CD4-positive, alpha-beta T cell (primary cell): Measurements from ENCODE around the gene N4BP2. TPM values are rescaled to one million over a fixed set of nuclear protein-coding genes. Genes with fewer than 3 reads are reported as not detected.

ENCODE experiments used
- ATAC-seq: fragments of 200-7000 bp; cut with Tn5 transposase; one replicate; pipeline ENCODE4 v1.10.0; 2022; ENCODE audit warnings: mild to moderate bottlenecking; ENCODE audit not compliant: poor library complexity
- CTCF ChIA-PET: fragments of 350-600 bp; sonication (Branson Sonifier 250); formaldehyde crosslinking; loops from one replicate; lab custom pipeline; 2021; ENCODE audit warnings: antibody characterized with exemption, inconsistent platforms; lab: Charles Lee
- POLR2A ChIA-PET: fragments of 350-600 bp; sonication (Branson Sonifier 250); formaldehyde crosslinking; loops from one replicate; lab custom pipeline; 2021; ENCODE audit warnings: antibody characterized with exemption, inconsistent platforms; lab: Charles Lee
- DNase-seq, 14 experiments: peaks; one replicate each; pipeline ENCODE4 v3.0.0-alpha.2; 2013 to 2020; ENCODE audit warnings: mixed read lengths in 2 of 14
- H3K27ac ChIP-seq, 2 donors: one replicate each; pipeline versions ENCODE4 v1.5.1 to v1.7.0; 2013; ENCODE audit warnings: low read length in 2 of 2, low read depth in 1 of 2, mild to moderate bottlenecking in 1 of 2
- H3K27me3 ChIP-seq, 2 experiments: 1 replicate in 1 of 2; 2 replicates in 1 of 2; pipeline versions ENCODE4 v1.6.1 to v1.7.0; 2013; ENCODE audit warnings: low read length in 2 of 2, control low read depth in 1 of 2, mild to moderate bottlenecking in 1 of 2, moderate library complexity in 1 of 2; ENCODE audit not compliant: insufficient read depth in 2 of 2, control insufficient read depth in 1 of 2
- H3K36me3 ChIP-seq: one replicate; pipeline ENCODE4 v1.6.1; 2013; ENCODE audit warnings: low read length, control low read depth; ENCODE audit not compliant: insufficient read depth
- H3K4me1 ChIP-seq: one replicate; pipeline ENCODE4 v1.6.1; 2013; ENCODE audit warnings: low read length, control low read depth; ENCODE audit not compliant: insufficient read depth
- H3K4me3 ChIP-seq: one replicate; pipeline ENCODE4 v1.5.1; 2013; ENCODE audit warnings: mild to moderate bottlenecking, low read length, moderate library complexity
- H3K9me3 ChIP-seq, 2 experiments: 1 replicate in 1 of 2; 2 replicates in 1 of 2; pipeline versions ENCODE4 v1.6.1 to v1.7.0; 2013; ENCODE audit warnings: low read length in 2 of 2, mild to moderate bottlenecking in 2 of 2, control low read depth in 1 of 2, moderate library complexity in 1 of 2; ENCODE audit not compliant: control insufficient read depth in 1 of 2, insufficient read depth in 1 of 2
- H3K27ac Mint-ChIP-seq: one replicate; pipeline ENCODE4 v1.8.0; 2020; ENCODE audit warnings: mixed read lengths
- H3K27me3 Mint-ChIP-seq: one replicate; pipeline ENCODE4 v1.8.0; 2021; ENCODE audit warnings: mixed read lengths
- H3K36me3 Mint-ChIP-seq: one replicate; pipeline ENCODE4 v1.8.0; 2021; ENCODE audit warnings: low read depth, mixed read lengths
- H3K4me1 Mint-ChIP-seq: one replicate; pipeline ENCODE4 v1.8.0; 2021; ENCODE audit warnings: low read depth, mixed read lengths
- H3K4me3 Mint-ChIP-seq: one replicate; pipeline ENCODE4 v1.8.0; 2020; ENCODE audit warnings: mild to moderate bottlenecking, mixed read lengths
- H3K9me3 Mint-ChIP-seq: one replicate; pipeline ENCODE4 v1.8.0; 2020; ENCODE audit warnings: mixed read lengths
- intact Hi-C, 2 experiments: fragments of 100-400 bp; cut with DNase I in 1 of 2; cut with micrococcal nuclease in 1 of 2; formaldehyde crosslinking; loops; one replicate each; pipeline versions ENCODE4 v1.15.1 to v1.9.0; 2023 to 2025; cut with DNase I, micrococcal nuclease
- total RNA-seq, 174 experiments: library from RNA in 2 of 174; stranded (reverse) in 2 of 174; gene quantifications; one replicate each; pipeline ENCODE4 v1.2.3 and lab custom pipeline; 2021 to 2026
- TF ChIP-seq, protein P1 (sequence below): fragments of 200-600 bp; IDR thresholded peaks from one replicate; pipeline ENCODE4 v1.8.0; 2022; ENCODE audit warnings: antibody characterized with exemption, mild to moderate bottlenecking

N4BP2 gene
- total RNA-seq, 2 experiments from 2014 or later = 21.7 to 25.2 TPM

DNA sequence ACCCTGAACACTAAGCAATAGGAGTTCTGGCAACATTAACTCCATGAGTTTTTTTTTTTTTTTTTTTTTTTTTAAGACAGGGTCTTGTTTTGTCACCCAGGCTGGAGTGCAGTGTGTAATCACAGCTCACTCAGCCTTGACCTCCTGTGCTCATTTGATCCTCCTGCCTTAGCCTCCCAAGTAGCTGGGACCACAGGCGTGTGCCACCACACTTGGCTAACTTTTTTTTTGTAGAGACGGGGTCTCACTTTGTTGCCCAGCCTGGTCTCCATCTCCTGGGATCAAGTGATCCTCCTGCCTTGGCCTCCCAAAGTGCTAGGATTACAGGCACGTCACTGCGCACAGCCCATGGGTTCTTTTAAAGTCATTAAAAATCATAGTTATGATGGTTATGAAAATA, 145.2 kb downstream of the N4BP2 start:
- H3K4me1 Mint-ChIP-seq = peaks cover 48% of the 10 kb centered on the region
- no peaks in the 10 kb centered on the region for H3K9me3 Mint-ChIP-seq
- ChIA-PET CTCF (interaction anchor here (0.6 to 1.1 kb wide), 4 partner anchors 12 to 115 kb away, joined by 3 to 6 read pairs (median 4); no protein-coding TSS in a partner anchor), POLR2A (interaction anchor here (0.7 to 7.5 kb wide), 7 partner anchors 10 to 146 kb away, joined by 4 to 98 read pairs (median 8); no protein-coding TSS in a partner anchor)
- peak in 2 of 14 experiments; percentile 7 to 20 for DNase-seq
- TF ChIP-seq, protein P1, sequence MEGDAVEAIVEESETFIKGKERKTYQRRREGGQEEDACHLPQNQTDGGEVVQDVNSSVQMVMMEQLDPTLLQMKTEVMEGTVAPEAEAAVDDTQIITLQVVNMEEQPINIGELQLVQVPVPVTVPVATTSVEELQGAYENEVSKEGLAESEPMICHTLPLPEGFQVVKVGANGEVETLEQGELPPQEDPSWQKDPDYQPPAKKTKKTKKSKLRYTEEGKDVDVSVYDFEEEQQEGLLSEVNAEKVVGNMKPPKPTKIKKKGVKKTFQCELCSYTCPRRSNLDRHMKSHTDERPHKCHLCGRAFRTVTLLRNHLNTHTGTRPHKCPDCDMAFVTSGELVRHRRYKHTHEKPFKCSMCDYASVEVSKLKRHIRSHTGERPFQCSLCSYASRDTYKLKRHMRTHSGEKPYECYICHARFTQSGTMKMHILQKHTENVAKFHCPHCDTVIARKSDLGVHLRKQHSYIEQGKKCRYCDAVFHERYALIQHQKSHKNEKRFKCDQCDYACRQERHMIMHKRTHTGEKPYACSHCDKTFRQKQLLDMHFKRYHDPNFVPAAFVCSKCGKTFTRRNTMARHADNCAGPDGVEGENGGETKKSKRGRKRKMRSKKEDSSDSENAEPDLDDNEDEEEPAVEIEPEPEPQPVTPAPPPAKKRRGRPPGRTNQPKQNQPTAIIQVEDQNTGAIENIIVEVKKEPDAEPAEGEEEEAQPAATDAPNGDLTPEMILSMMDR = no peak
- H3K27ac Mint-ChIP-seq = peak overlapping the region; percentile 99
- peaks cover 26% of the 10 kb centered on the region for H3K4me1 ChIP-seq
- ATAC-seq = no peak
- peaks cover 17% of the 10 kb centered on the region for H3K36me3 ChIP-seq
- H3K27ac ChIP-seq = peak overlapping the region; percentile 93 to 99
- no peaks in the 10 kb centered on the region for H3K27me3 Mint-ChIP-seq
- intact Hi-C loops = loop anchor here (2.0 to 5.0 kb wide), 4 partner anchors 15 to 105 kb away; no protein-coding TSS in a partner anchor
- no peaks in the 10 kb centered on the region for H3K27me3 ChIP-seq
- peak overlapping the region; percentile 74 for H3K4me3 ChIP-seq
- H3K4me3 Mint-ChIP-seq = peak overlapping the region; percentile 100
- no peaks in the 10 kb centered on the region for H3K9me3 ChIP-seq
- peaks cover 95% of the 10 kb centered on the region for H3K36me3 Mint-ChIP-seq

DNA sequence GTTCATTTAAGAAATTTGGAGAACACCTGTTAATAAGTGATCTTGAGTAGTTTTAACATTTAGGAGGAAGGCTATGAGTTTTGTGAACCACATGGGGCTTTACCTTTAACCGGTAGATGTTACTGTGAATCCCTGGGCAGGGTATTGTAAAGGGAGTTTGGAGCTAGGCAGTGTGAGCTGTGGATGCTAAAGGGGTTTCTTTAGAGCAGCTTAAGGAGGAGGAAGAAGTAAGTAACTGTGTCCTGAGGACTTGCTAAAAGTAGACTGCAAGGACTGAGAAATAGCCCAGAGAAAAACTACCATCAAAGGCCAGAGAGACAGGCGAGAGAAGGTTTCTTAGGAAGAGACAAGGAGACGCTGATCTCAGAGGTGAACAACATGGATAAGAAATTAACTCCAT, 145.8 kb downstream of the N4BP2 start:
- CTCF ChIA-PET = interaction anchor here (0.6 to 1.1 kb wide), 4 partner anchors 12 to 115 kb away, joined by 3 to 6 read pairs (median 4); no protein-coding TSS in a partner anchor
- peaks cover 54% of the 10 kb centered on the region for H3K4me1 Mint-ChIP-seq
- peak overlapping the region; percentile 93 to 99 for H3K27ac ChIP-seq
- no peaks in the 10 kb centered on the region for H3K27me3 Mint-ChIP-seq
- peak overlapping the region; percentile 99 for H3K27ac Mint-ChIP-seq
- H3K4me1 ChIP-seq = peaks cover 31% of the 10 kb centered on the region
- H3K9me3 Mint-ChIP-seq = no peaks in the 10 kb centered on the region
- DNase-seq (peak in 2 of 14 experiments; percentile 29 to 33), ATAC-seq (no peak)
- TF ChIP-seq, protein P1 = no peak
- H3K27me3 ChIP-seq = no peaks in the 10 kb centered on the region
- H3K36me3 Mint-ChIP-seq = peaks cover 95% of the 10 kb centered on the region
- POLR2A ChIA-PET = interaction anchor here (0.8 to 7.5 kb wide), 7 partner anchors 11 to 107 kb away, joined by 3 to 98 read pairs (median 8); no protein-coding TSS in a partner anchor
- intact Hi-C loops = loop anchor here in 1 of 2 experiments (5.0 kb wide), 2 partner anchors 40 to 105 kb away; no protein-coding TSS in a partner anchor
- H3K4me3 ChIP-seq = peak overlapping the region; percentile 74
- peaks cover 17% of the 10 kb centered on the region for H3K36me3 ChIP-seq
- H3K4me3 Mint-ChIP-seq = peak overlapping the region; percentile 100
- H3K9me3 ChIP-seq = no peaks in the 10 kb centered on the region

DNA sequence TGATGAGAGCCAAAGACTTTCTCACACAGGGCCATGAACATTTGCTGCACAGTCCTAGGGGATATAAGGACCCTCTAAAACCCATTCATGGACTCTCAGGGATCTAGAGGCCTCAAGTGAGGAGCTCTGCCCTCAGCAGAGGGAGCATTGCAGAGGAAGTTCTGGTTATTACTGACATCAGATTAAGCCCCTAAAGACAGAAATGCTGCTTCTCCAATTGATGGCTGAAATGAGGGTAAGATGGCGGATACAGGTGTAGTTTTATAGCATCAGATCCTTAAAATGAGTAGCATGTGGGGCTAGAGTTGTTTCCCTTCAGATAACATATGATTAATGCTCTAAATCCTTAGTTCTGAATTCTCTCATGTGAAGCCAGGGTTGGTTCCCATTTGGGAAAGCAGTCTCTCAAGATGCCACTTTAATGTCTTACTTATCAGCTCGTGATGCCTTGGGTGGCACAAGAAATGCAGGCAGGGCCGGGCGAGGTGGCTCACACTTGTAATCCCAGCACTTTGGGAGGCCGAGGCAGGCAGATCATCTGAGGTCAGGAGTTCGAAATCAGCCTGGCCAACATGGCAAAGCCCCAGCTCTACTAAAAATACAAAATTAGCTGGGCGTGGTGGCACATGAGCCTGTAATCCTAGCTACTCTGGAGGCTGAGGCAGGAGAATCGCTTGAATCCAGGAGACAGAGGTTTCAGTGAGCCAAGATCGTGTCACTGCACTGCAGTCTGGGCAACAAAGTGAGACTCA, 148.0 kb downstream of the N4BP2 start:
- Histone ChIP-seq H3K9me3 (no peaks in the 10 kb centered on the region), H3K27ac (peak overlapping the region; percentile 93 to 99), H3K27me3 (no peaks in the 10 kb centered on the region), H3K4me3 (peak overlapping the region; percentile 74), H3K36me3 (peaks cover 17% of the 10 kb centered on the region), H3K4me1 (peaks cover 40% of the 10 kb centered on the region)
- ATAC-seq (no peak), DNase-seq (peak in 2 of 14 experiments; percentile 27 to 46)
- TF ChIP-seq, protein P1 = no peak
- peak overlapping the region; percentile 100 for H3K4me3 Mint-ChIP-seq
- peaks cover 88% of the 10 kb centered on the region for H3K36me3 Mint-ChIP-seq
- intact Hi-C loops = loop anchor here (1.0 to 5.0 kb wide), 4 partner anchors 9 to 103 kb away; no protein-coding TSS in a partner anchor
- peak overlapping the region; percentile 99 for H3K27ac Mint-ChIP-seq
- ChIA-PET POLR2A (interaction anchor here (0.6 to 7.5 kb wide), 19 partner anchors 8 to 149 kb away, joined by 3 to 112 read pairs (median 8); partner anchors contain the start of genes N4BP2 and RHOH), CTCF (interaction anchor here (0.5 to 2.2 kb wide), 10 partner anchors 9 to 303 kb away, joined by 3 to 10 read pairs (median 3); no protein-coding TSS in a partner anchor)
- no peaks in the 10 kb centered on the region for H3K27me3 Mint-ChIP-seq
- peaks cover 70% of the 10 kb centered on the region for H3K4me1 Mint-ChIP-seq
- no peaks in the 10 kb centered on the region for H3K9me3 Mint-ChIP-seq
